Mononuclear cell (primary cell): ENCODE results near the gene TJP3. TPM values are rescaled to one million over a fixed set of nuclear protein-coding genes. Genes with fewer than 3 reads are reported as not detected.
"Not testable (repeated sequence)": the region's sequence is repeated elsewhere in the genome, so short reads cannot be mapped to it uniquely, and the experiment has no call there.

ENCODE experiments used
- H3K27me3 ChIP-seq: 2 replicates; pipeline ENCODE4 v1.6.0; 2011; ENCODE audit warnings: low read length, control low read depth; ENCODE audit not compliant: insufficient read depth
- H3K4me1 ChIP-seq: 2 replicates; pipeline ENCODE4 v1.5.1; 2011; ENCODE audit warnings: mild to moderate bottlenecking, low read length, control low read depth; ENCODE audit not compliant: insufficient read depth
- H3K4me3 ChIP-seq: 2 replicates; pipeline ENCODE4 v1.5.1; 2011; ENCODE audit warnings: mild to moderate bottlenecking, low read length, moderate library complexity
- H3K9me3 ChIP-seq: 2 replicates; pipeline ENCODE4 v1.5.1; 2011; ENCODE audit warnings: low read depth, mild to moderate bottlenecking, control low read depth, low read length
- total RNA-seq: library from RNA; depleted of rRNA; stranded (reverse); fragments of >200 nt; gene quantifications from one replicate; pipeline ENCODE4 v1.2.3, GENCODE V29; 2012

Gene TJP3
- total RNA-seq, 1 donor = 5.7 TPM

DNA sequence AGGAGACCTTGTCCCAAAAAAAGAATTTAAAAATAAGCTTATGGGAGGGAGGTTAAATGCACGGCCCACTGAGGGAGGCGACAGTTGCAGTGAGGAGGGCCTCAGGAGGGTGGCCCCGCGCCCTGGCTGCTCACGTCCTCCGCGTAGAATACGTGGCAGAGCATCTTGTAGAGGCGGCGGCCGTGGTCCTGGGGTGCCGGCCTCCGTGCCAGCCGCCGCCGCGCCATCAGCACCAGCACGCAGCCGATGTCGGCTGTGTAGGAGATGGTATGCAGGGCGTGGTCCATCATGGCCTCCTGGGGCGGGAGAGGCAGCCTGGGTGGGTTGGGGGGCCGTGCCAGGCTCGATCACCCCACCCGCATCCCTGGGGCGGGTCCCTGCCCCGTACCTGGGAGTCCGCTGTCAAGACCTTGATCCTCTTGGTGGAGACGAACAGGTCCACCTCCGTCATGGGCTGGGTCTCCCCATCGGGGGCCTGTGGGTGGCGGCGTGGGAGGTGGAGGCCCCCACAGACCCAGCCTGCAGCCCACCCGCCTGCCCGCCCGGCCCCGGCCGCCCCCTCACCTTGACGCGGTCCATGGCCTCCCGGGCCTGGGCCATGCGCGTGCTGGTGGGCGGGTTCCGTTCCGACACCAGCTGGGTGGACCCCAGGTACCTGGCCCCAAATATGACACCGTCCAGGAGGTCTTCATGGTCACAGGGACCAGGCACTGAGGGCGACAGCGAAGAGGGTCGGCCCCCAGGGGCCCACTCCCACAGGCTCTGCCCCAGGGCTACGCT is 45.6 kb downstream of the TJP3 start:
- H3K9me3 ChIP-seq = no peaks in the 10 kb centered on the region
- no peaks in the 10 kb centered on the region for H3K27me3 ChIP-seq

DNA sequence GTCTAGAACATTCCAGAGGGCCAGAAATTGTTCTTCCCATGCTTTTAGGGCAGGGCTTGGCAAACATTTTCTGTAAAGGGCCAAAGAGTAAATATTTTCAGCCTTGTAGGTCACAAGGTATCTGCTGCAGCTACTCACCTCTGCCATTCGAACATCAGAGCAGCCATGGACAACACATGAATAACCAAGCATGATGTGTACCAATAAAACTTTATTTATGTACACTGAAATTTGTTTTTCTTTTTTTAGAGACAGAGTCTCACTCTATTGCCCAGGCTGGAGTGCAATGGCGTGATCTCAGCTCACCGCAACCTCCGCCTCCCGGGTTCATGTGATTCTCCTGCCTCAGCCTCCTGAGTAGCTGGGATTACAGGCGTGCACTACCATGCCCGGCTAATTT is 49.5 kb downstream of the TJP3 start:
- H3K27me3 ChIP-seq, H3K4me3 ChIP-seq, H3K9me3 ChIP-seq: not testable (repeated sequence)
- peaks cover 33% of the 10 kb centered on the region for H3K4me1 ChIP-seq

More for the DNA sequence above, 45.6 kb downstream of the TJP3 start:
- Histone ChIP-seq H3K4me3 (no peak overlapping the region), H3K4me1 (peaks cover 2% of the 10 kb centered on the region)

DNA sequence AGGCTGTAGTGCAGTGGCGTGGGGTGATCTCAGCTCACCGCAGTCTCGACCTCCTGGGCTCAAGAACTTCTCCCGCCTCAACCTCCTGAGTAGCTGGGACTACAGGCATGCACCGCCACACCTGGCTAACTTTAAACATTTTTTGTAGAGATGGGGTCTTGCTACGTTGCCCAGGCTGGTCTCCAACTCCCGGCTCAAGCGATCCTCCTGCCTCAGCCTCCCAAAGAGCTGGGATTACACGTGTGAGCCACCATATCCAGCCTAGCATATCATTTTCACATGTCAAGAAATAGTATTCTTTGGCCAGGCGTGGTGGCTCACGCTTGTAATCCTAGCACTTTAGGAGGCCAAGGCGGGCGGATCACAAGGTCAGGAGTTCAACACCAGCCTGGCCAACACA is 50.1 kb downstream of the TJP3 start:
- H3K4me3 ChIP-seq, H3K9me3 ChIP-seq, H3K27me3 ChIP-seq: not testable (repeated sequence)
- peaks cover 37% of the 10 kb centered on the region for H3K4me1 ChIP-seq

DNA sequence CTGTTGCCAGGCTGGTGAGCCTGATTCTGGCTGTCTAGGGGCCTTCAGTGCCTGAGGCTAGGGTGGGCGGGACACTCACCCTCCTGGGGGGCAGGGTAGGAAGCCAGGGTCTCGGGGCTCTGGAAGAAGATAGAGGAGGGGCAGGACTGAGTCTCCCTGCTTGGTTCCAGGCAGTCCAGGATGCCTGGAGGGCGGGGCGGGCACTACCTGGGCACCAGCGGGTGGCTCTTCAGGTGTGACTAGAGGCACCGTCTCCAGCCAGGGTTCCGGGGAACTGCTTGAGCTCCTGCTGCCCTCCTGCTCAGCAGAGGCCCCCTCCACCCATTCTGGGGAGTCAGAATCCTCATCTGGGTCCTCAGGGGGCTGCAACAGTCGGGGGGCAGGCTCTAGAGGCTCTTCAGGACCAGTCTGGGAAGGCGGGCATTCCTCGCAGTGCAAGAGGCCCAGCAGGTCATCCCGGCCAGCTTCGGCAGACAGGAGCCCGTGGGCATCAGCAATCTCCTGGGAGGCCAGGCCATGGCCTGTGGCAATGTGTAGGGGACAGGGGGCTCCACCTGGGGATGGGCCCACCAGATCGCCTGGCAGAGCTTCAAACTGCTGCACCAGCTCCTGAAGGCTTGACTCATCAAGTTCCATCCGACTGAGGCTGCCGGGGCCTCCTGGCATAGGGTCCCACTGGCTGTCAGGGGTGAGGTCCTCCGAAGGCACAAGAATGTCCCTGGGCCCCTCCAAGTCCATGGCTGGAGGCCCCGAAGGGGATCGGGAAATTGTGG is 51.5 kb downstream of the TJP3 start:
- Histone ChIP-seq H3K9me3 (no peaks in the 10 kb centered on the region), H3K4me3 (no peak overlapping the region), H3K27me3 (no peaks in the 10 kb centered on the region), H3K4me1 (peaks cover 43% of the 10 kb centered on the region)

DNA sequence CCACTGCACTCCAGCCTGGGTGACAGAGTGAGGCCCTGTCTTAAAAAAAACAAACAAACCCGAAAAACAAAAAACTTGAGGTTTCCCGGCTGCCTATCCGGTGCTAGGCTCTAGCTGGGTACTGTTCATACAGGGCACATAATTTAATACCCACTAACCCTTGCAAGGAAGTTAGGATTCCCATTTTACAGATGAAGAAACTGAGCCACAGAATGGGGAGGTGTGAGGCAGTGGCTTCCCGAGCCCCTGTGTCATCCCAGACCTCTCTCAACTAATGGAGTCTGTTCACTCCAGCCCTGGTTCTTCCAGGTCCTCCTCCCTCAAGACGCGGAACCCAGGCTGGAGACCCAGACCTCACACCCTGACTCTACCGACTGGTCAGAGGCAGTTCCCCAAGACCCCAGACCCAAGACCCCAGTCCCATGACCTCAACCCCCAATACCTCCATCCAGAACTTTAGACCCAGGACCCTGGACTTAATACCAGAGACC is 52.7 kb downstream of the TJP3 start:
- peak overlapping the region; percentile 68 for H3K4me3 ChIP-seq
- peaks cover 43% of the 10 kb centered on the region for H3K4me1 ChIP-seq
- H3K9me3 ChIP-seq = no peaks in the 10 kb centered on the region
- H3K27me3 ChIP-seq = no peaks in the 10 kb centered on the region

DNA sequence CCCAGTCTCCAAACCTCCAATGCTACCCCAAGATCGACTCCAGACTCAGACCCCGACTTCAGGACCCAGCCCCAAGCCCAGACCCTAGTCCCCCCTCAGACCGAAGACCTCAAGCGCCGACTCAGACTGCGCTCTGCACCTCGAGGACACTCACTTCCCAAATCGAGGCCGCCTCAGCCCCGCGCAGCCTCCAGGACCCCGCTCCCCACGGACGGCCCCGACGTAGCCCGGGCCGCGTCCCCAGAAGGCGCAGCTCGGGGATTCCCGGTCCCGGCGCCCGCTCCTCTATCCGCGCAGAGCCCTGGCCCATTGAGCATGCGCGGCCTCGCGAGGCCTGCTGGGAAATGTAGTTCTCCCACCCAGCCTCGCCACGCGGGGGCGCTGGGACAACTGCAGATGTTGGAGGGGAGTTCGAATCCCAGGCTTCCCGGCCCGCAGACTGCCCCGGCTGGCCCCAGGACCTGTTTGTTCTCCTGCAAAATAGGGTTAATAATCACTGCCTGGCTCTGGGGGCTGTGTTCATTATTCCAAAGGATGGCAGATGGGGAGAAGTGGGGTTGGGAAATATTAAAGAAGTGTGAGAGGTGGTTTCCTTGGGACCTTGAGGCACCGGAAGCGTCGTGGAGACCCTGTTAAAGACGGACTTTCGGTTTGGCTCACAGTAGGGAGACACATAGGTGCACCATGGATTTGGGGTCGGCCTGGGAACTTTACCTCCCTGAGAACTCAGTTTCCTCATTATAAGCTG is 53.4 kb downstream of the TJP3 start, which contains the start of gene APBA3:
Gene APBA3, minus strand, starts transcription at position 311 of the 748 bp plus-strand sequence. CDS start 1,428 bp downstream, outside the sequence.
- H3K9me3 ChIP-seq = no peaks in the 10 kb centered on the region
- no peaks in the 10 kb centered on the region for H3K27me3 ChIP-seq
- H3K4me1 ChIP-seq = peaks cover 47% of the 10 kb centered on the region
- peak within 1 kb of the TSS; percentile 73 for H3K4me3 ChIP-seq

DNA sequence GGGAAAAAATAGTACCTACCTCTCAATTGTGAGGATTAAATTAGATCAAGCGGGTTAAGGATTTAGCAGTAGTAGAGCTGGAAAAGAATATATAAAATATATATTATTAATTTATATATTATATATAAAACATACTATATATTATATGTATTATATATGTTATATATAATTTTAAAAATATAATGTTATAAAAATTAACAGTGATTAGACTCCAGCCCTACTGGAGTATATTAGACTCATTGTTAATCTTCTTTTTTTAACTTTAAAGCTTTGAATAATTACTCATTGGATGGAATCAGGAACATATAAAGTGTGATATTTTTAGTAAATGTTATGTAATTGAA is 53.9 kb downstream of the TJP3 start:
- Histone ChIP-seq H3K27me3 (no peaks in the 10 kb centered on the region), H3K9me3 (no peaks in the 10 kb centered on the region), H3K4me3 (peak overlapping the region; percentile 73), H3K4me1 (peaks cover 48% of the 10 kb centered on the region)

DNA sequence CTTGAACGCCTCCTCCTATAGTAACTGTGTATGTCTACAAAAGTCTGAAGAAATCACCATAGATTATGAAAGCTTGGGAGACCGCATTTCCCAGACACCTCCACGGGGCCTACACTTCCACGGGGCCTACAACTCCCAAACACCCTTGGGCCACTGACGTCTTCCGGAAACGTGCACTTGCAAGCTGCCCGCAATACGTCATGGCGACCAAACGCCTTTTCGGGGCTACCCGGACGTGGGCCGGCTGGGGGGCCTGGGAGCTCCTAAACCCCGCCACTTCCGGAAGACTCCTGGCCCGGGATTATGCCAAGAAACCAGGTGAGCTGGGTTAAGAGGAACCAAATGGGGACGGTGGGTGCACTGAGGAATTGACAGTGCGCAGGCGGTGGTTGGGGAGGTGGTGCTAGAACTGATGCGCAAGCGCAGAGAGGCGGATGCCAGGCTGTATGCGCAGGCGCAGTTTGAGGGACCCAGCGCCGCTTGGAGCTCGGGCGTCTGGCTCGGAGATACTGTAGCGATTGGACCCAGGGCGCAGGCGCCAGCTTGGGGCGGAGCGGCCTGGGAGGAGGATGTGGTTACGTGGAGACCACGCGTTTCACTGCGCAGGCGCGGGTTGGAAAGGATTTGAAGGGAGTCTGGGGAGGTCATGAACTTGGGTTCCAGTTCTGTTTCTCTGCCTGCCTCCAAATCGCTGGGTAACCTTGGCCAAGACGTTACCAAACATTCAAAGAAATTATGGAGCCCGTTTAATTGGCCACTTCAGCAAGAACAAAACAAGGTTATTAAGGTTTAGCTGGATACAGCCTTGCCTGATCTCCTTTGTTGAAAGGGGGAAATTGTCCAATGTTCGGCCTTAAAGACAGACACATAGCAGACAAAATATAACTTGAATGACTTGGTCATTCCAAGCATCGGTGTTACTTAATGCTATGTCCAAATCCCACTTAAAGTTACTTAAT is 54.6 kb downstream of the TJP3 start, which contains the start of gene MRPL54:
Gene MRPL54, plus strand, starts transcription at position 182 of the 959 bp plus-strand sequence. Its CDS starts 19 bp downstream, at position 201.
- H3K4me3 ChIP-seq = peak within 1 kb of the TSS; percentile 73
- peaks cover 48% of the 10 kb centered on the region for H3K4me1 ChIP-seq
- no peaks in the 10 kb centered on the region for H3K9me3 ChIP-seq

DNA sequence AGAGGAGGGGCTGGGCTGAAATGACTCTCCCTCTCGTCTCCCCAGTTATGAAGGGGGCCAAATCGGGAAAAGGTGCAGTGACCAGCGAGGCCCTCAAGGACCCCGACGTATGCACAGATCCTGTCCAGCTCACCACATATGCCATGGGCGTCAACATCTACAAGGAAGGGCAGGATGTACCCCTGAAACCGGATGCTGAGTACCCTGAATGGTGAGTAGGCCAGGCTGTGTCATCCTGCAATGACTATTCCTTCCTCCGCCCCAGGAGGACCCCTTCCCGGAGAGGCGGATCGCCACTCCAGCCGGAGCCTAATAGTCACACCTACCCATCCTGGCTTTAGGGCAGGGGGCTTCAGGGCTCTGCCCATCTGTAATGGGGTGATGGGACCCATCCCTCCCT is 56.9 kb downstream of the TJP3 start:
- H3K4me3 ChIP-seq = no peak overlapping the region
- peaks cover 33% of the 10 kb centered on the region for H3K4me1 ChIP-seq
- H3K9me3 ChIP-seq = no peaks in the 10 kb centered on the region
- H3K27me3 ChIP-seq = no peaks in the 10 kb centered on the region

More for the DNA sequence above, 54.6 kb downstream of the TJP3 start, which contains the start of gene MRPL54:
- no peaks in the 10 kb centered on the region for H3K27me3 ChIP-seq

DNA sequence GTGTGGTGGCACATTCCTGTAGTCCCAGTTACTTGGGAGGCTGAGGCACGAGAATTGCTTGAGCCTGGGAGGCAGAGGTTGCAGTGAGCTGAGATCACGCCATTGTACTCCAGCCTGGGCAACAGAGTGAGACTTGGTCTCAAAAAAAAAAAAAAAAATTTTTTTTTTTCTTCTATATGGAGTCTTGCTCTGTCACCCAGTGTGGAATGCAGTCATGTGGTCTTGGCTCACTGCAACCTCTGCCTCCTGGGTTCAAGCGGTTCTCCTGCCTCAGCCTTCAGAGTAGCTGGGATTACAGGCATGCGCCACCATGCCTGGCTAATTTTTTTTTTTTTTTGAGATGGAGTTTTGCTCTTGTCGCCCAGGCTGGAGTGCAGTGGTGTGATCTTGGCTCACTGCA is 57.6 kb downstream of the TJP3 start:
- H3K4me3 ChIP-seq, H3K9me3 ChIP-seq, H3K27me3 ChIP-seq: not testable (repeated sequence)
- peaks cover 26% of the 10 kb centered on the region for H3K4me1 ChIP-seq

DNA sequence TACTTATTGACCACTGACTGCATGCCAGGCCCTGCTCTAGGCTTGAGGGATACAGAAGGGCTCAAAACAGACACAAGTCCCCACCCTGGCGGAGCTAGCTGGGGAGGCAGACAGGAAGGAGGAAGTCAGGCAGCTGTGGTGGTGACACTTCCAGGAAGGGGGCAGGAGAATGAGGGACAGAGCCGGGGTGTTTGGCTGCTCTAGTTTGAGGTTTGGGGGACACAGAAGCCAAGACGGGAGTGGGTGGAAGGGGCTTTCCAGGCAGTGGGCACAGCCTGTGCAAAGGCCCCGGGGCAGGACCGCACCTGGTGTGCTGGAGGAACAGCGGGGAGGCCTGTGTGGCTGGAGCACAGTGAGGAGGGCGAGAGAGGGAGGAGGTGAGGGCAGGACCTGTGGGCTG is 58.3 kb downstream of the TJP3 start:
- Histone ChIP-seq H3K4me1 (peaks cover 21% of the 10 kb centered on the region), H3K9me3 (no peaks in the 10 kb centered on the region), H3K27me3 (no peaks in the 10 kb centered on the region), H3K4me3 (no peak overlapping the region)

DNA sequence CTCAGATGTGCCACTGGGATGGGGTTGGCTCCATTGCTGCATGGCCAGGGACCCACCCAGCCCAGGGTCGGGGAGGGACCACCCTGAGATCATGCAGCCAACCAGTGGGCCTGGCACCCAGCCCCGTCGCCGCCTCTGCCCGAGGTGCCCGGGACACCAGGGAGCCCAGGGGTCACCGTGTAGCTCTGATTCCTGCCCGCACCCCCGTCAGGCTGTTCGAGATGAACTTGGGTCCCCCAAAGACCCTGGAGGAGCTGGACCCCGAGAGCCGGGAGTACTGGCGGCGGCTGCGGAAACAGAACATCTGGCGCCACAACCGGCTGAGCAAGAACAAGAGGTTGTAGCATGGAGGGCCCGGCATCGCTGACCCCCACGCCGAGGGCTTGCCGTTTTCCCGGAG is 58.9 kb downstream of the TJP3 start:
- H3K4me1 ChIP-seq = peaks cover 15% of the 10 kb centered on the region
- no peaks in the 10 kb centered on the region for H3K27me3 ChIP-seq
- no peak overlapping the region for H3K4me3 ChIP-seq
- no peaks in the 10 kb centered on the region for H3K9me3 ChIP-seq

DNA sequence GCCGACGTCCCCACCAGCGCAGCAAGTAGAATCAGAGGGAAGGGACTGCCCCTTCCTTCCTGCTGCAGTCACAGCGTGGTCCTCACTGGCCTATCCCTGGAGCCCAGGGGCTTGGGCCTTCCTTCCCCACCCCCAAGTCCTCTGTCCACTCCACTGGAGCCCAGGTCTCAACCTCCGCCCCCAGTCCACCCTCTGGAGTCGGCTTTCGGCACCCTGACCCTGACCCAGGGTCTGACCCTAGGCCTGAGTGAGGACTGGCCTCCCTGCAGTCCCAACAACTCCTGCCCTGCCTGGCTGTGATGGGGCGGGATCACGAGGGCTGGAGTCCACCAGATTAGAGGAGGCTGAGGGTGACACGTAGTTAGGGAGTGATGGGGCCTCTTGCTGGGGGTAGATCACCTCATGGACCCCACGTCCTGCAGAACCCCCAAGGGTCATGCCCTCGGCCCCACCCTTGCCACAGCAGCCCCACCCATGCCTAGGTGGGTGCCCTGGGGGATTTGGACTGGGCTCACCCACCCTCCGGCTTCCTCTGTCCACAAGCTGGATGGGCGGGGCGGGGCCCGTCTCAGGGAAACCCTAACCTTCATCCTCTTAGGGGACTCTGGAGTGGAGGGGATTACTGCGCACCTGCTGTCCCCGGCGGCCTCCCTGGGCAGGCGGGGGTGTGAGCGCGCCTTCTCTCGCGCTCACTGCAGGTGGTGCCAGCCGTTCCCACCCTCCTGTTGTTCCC is 60.0 kb downstream of the TJP3 start:
- Histone ChIP-seq H3K27me3 (no peaks in the 10 kb centered on the region), H3K9me3 (no peaks in the 10 kb centered on the region), H3K4me3 (no peak overlapping the region), H3K4me1 (peaks cover 13% of the 10 kb centered on the region)
